H1 (cell line): ENCODE measurements around the gene SMIM28.

Experiments
- ATF3 ChIP-seq: IDR thresholded peaks from 2 replicates; pipeline ENCODE4 v1.6.1; 2011; ENCODE audit warnings: low read depth, mild to moderate bottlenecking, low read length; ENCODE audit not compliant: insufficient read depth
- CTCF ChIP-seq, 3 experiments: IDR thresholded peaks; 1 replicate in 2 of 3; 2 replicates in 1 of 3; pipeline versions ENCODE4 v1.5.1 to v1.6.1; 2011; ENCODE audit warnings: low read length in 3 of 3, mild to moderate bottlenecking in 3 of 3, inconsistent platforms in 2 of 3, low read depth in 1 of 3, moderate library complexity in 1 of 3; ENCODE audit not compliant: insufficient read depth in 1 of 3; ENCODE audit errors: control extremely low read depth in 1 of 3
- KDM4A ChIP-seq: IDR thresholded peaks from one replicate; pipeline ENCODE4 v1.7.1; 2012; ENCODE audit warnings: low read depth, mild to moderate bottlenecking, moderate library complexity, low read length, inconsistent platforms; ENCODE audit not compliant: severe bottlenecking
- RXRA ChIP-seq: IDR thresholded peaks from 2 replicates; pipeline ENCODE4 v1.6.1; 2011; ENCODE audit warnings: low read depth, mild to moderate bottlenecking, low read length, moderate library complexity; ENCODE audit not compliant: insufficient read depth
- ZNF274 ChIP-seq: IDR thresholded peaks from 2 replicates; pipeline ENCODE4 v1.7.0; 2012; ENCODE audit warnings: low read length, borderline replicate concordance; ENCODE audit errors: extremely low read depth

DNA sequence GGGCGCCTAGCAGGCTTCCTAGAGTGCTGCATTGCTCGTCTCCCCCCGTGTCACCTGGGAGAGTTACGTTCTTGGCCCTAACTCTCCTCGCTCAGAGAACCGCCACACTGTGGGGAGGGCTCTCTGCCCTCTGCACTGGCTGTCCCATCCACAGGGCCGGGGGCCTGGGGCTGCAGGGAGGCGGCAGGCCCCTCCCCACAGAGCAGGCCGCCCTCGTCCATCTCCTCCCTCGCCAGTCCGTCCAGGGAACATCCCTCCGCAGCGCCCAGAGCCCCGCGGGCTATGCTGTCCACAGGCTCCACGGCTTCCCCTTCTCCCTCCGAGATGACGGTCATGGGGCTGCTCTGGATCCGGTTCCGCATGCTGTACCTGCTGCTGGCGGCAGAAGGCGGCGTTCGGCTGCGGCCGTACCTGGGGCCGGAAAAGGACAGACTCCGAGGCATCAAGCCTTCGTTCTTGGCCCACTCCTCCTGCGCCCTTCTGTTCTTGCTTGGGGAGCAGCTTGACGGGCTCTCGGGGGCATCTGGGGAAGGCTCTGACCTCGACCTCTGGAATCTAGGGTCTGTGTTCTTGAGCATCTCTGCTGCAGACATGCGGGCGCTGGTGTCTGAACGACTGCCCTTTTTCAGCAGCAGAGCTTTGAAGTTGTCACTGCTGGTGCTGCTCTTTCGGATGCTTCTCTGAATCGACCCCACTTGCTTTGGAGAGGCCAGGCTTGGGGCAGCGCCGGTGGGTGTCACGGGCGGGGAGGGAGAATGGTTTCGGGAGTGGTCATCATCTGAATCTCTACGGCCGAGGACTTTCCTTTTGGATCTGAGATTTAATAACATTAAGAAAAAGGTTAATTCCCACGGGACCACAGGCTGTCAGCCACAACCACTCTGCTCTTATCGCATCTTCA, 46.5 kb downstream of the SMIM28 start:
- TF ChIP-seq ZNF274 (no peak), CTCF (IDR thresholded peaks at IDR 0.05; ENCODE audit: control extremely low read depth in 1 of 3, insufficient read depth in 1 of 3, low read depth in 1 of 3, low read length in 3 of 3) (no peak), ATF3 (no peak), KDM4A (no peak), RXRA (no peak)
